ENCODE results near the gene KPNA6.

DNA sequence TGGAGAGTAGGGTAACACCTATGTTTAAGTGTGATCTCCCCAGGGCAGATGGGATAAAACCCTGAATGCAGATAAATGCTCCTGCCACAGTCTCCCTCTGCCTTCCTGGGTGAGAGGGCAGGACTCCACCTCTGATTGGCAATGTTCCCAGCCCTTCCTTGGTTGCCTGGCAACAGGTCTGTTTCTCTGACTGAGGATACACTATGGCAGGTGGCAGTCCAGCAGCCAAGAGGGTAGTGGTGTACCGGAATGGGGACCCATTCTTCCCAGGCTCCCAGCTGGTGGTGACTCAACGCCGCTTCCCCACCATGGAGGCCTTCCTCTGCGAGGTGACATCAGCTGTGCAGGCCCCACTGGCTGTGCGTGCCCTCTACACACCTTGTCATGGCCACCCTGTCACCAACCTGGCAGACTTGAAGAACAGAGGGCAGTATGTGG is 101.1 kb downstream of the KPNA6 start, which contains the start of gene DCDC2B:
- TF ChIP-seq, protein P1, sequence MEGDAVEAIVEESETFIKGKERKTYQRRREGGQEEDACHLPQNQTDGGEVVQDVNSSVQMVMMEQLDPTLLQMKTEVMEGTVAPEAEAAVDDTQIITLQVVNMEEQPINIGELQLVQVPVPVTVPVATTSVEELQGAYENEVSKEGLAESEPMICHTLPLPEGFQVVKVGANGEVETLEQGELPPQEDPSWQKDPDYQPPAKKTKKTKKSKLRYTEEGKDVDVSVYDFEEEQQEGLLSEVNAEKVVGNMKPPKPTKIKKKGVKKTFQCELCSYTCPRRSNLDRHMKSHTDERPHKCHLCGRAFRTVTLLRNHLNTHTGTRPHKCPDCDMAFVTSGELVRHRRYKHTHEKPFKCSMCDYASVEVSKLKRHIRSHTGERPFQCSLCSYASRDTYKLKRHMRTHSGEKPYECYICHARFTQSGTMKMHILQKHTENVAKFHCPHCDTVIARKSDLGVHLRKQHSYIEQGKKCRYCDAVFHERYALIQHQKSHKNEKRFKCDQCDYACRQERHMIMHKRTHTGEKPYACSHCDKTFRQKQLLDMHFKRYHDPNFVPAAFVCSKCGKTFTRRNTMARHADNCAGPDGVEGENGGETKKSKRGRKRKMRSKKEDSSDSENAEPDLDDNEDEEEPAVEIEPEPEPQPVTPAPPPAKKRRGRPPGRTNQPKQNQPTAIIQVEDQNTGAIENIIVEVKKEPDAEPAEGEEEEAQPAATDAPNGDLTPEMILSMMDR (IDR thresholded peaks at IDR 0.05; ENCODE audit: poor library complexity, severe bottlenecking) = no peak
- TF ChIP-seq EZH2 (IDR thresholded peaks at IDR 0.05; ENCODE audit: borderline replicate concordance, insufficient read depth, low read length, poor library complexity, severe bottlenecking) = no peak
- TF ChIP-seq POLR2AphosphoS5 (IDR thresholded peaks at IDR 0.05) = no peak
- no peak for TF ChIP-seq TAF1 (IDR thresholded peaks at IDR 0.05; ENCODE audit: low read depth)
- TF ChIP-seq MXI1 (conservative IDR thresholded peaks at IDR 0.05; ENCODE audit: poor library complexity, severe bottlenecking) = no peak
- TF ChIP-seq RAD21 (conservative IDR thresholded peaks at IDR 0.05) = no peak
- TF ChIP-seq EP300 (conservative IDR thresholded peaks at IDR 0.05; ENCODE audit: poor library complexity, severe bottlenecking) = no peak
- TF ChIP-seq, protein P2, sequence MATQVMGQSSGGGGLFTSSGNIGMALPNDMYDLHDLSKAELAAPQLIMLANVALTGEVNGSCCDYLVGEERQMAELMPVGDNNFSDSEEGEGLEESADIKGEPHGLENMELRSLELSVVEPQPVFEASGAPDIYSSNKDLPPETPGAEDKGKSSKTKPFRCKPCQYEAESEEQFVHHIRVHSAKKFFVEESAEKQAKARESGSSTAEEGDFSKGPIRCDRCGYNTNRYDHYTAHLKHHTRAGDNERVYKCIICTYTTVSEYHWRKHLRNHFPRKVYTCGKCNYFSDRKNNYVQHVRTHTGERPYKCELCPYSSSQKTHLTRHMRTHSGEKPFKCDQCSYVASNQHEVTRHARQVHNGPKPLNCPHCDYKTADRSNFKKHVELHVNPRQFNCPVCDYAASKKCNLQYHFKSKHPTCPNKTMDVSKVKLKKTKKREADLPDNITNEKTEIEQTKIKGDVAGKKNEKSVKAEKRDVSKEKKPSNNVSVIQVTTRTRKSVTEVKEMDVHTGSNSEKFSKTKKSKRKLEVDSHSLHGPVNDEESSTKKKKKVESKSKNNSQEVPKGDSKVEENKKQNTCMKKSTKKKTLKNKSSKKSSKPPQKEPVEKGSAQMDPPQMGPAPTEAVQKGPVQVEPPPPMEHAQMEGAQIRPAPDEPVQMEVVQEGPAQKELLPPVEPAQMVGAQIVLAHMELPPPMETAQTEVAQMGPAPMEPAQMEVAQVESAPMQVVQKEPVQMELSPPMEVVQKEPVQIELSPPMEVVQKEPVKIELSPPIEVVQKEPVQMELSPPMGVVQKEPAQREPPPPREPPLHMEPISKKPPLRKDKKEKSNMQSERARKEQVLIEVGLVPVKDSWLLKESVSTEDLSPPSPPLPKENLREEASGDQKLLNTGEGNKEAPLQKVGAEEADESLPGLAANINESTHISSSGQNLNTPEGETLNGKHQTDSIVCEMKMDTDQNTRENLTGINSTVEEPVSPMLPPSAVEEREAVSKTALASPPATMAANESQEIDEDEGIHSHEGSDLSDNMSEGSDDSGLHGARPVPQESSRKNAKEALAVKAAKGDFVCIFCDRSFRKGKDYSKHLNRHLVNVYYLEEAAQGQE (IDR thresholded peaks at IDR 0.05; ENCODE audit: borderline replicate concordance) = no peak

Data from neural cell (in vitro differentiated cells).